Stimulated activated CD4-positive, alpha-beta T cell treated with anti-CD3 and anti-CD28 coated beads, Interleukin-2, amount 100 ng/mL, for 4 hours (primary cell): ENCODE measurements around the gene GSTK1.
"Not testable (repeated sequence)": the region's sequence is repeated elsewhere in the genome, so short reads cannot be mapped to it uniquely, and the experiment has no call there.

Experiments used
- DNase-seq: peaks from one replicate; pipeline ENCODE4 v3.0.0-alpha.2; 2020; ENCODE audit warnings: low read depth

The GSTK1 gene

DNA sequence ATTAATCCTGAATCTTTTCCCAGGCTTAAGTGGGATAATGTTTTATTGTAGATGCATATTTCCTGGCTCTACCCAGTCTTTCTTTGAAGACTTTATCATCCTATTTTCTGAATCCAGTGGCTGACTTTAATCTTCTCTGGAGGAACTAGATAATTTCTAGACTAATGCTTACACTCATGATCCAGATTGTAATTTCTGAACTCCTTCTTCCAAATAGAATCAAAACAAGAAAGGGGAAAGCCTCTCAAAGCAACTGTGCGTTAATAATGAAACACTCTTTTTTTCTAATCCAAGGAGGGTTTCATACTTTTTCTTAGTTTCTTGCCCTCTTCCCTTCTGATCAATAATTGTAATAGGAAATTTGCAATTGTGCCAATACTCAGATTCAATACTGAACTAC is 8.0 kb downstream of the GSTK1 start:
- no peak for DNase-seq

DNA sequence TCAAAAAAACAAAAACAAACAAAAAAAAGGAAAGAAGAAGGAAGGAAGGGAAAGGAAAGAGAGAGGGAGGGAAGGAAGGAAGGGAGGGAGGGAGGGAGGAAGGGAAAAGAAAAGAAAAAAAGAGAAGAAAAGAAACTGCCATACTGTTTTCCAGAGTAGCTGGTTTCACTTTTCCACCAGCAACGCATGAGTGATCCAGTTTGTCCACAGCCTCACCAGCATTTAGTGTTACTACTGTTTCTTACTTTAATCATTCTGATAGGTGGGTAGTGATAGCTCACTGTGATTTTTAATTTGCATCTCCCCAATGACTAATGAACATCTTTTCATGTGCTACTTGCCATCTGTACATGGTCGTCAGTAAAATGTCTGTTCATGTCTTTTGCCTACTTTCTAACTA is 9.6 kb downstream of the GSTK1 start:
- no peak for DNase-seq

DNA sequence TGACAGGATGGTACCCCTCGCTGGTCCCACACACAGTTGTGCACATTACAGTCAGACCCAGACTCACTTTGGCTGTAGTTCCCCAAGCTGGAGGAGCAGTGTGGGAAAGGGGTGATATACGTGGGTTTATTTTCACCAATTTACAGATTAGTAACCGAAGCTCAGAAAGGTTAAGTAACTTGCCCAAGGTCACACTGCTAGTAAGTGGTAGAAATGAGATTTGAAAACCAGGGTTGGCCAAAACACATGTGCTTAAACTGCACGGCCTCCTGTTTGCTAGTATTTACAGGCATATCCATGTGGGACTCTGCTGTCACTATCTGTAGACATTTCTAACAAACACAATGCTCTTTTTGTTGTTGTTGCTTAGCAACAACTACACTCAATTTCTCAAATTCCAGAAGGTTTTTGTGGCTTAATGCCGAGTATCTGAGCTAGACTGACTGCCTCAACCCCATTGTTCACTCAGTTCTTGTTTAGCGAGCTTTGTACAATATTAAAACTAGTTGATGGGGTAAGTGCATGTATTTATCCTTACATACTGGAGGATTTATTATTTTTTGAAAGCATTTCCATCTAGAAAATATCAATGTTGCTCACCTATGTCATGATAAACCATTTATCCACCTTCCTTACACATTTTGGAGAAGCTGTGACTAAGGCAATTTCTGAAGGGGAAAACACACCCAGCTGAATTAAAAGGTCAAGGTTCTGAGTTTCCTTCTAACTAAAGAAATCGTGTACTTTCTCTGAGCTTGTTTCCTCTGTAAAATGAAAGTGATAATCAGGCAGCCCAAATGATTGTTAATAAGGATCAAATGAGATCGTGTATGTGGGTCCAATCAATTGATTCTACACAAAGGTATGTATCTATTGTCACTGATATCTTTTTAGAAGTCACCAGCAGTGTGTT is 16.2 kb downstream of the GSTK1 start:
- no peak for DNase-seq

DNA sequence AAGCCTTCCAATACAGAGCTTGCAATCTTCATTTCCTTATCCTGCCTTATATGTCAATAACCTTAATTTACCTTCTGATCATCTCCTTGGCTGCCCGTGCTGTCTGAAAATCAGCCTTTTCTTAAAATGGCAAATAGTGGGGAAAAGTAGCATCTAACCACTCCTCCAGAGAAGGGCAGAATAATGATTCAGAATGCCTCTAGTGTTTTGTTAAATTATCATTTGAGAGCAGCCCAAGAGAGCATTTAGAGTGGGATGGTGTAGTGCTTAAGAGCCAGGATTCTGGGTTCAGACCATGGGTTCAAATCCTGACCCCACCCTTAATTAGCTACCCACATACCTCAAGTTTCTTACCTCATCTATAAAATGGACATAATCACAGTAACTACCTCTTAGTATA is 16.9 kb downstream of the GSTK1 start:
- DNase-seq = no peak

GRCh38 chr7:143280566-143280965 is 17.3 kb downstream of the GSTK1 start:
- no peak for DNase-seq

GRCh38 chr7:143281529-143281928 is 18.3 kb downstream of the GSTK1 start:
- no peak for DNase-seq

DNA sequence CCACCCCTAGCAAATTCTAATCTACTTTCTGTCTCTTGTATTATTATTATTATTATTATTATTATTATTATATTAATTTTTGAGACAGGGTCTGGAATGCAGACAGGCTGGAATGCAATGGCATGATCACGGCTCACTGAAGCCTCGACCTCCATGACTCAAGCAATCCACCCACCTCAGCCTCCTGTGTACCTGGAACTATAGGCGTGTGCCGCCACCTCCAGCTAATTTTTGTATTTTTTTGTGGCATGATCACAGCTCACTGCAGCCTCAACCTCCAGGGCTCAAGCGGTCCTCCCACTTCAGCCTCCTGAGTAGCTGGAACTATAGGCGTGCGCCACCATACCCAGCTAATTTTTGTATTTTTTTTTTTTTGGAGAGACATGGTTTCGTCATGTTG is 18.9 kb downstream of the GSTK1 start:
- DNase-seq = no peak

DNA sequence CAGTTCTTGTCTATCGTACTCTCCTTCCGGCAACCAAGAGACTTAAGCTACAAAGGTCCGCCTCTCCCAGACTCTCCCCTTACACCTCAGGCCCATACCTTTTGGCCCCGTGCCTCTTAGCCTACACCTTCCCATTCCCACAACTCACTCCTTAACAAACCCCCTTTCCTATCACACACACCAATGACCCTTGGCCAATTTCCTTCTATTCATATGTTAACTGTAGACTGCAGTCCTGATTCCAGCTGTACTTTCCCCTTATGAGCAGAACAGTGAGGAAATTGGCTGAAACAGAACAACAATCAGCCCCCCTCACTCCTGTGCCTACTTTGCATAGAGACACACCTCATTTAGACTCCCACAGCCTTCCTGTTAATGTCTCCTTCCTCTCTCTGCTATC is 20.1 kb downstream of the GSTK1 start:
- DNase-seq = no peak

DNA sequence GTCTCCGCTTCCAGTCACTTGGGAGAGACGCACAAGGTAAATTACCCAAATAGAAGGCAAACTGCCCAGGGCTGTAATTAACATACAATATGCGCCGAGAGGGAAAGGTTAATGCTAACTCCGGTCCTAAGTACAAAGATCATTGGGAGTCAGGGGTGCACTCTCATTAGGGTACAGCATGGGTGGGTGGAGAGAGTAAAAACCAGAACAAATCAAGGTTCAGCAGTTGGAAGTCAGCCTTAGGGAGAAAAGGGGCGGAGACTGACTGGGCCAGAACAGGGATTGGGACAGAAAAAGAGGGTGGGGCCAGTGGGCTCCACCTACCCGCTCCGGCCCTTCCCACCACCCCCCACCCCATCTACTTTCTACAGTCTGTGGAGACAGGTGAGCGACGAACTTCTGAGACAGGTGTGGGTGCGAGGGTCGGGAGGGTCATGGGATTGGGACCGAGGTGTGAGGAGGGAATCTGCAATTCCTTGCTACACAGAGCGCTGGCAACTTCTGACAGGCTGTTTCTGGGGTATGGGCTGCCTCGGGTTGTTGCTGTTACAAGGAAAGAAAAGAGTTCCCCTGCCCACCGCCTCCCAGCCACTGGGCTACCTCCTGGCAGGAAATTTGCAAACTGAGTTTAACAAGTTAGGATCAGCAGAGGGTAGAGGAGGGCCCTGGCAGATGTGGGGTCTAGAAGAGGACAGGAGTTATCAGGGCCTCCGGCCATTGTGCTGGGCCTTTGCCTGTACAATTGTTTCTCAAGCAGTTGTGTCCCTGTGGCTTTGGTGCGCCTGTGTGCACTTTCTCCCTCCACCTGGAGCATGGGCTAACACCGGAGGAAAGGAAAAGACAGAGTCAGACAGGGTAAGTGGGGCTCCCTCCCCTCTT is 21.6 kb downstream of the GSTK1 start, which contains the start of gene TMEM139:
TMEM139 (plus strand) TSS at position 368 of the 879 bp plus-strand sequence. CDS start 1,000 bp downstream, outside the sequence.
- no peak for DNase-seq

DNA sequence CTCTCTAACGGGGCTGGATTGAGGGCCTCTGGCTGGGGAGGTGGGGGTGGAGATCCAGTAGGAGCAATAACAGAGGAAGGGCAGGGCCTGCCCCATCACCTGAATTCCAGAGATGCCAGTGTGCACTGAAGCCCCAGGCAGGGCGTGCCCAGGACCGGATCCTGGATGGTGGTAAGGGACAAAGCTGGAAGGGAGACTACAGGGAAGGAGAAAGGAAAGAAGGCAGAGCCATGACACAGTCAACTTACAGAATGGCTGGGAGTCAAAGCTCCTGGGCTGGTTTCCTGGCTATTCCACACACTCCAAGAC is 22.2 kb downstream of the GSTK1 start:
- DNase-seq = no peak

GRCh38 chr7:143285806-143286521 is 22.7 kb downstream of the GSTK1 start:
- DNase-seq = no peak

- DNase-seq = no peak
Measured at GRCh38 chr7:143286522-143286890, 23.3 kb downstream of the GSTK1 start.

- DNase-seq = no peak
Measured at GRCh38 chr7:143287339-143287934, 24.2 kb downstream of the GSTK1 start.

DNA sequence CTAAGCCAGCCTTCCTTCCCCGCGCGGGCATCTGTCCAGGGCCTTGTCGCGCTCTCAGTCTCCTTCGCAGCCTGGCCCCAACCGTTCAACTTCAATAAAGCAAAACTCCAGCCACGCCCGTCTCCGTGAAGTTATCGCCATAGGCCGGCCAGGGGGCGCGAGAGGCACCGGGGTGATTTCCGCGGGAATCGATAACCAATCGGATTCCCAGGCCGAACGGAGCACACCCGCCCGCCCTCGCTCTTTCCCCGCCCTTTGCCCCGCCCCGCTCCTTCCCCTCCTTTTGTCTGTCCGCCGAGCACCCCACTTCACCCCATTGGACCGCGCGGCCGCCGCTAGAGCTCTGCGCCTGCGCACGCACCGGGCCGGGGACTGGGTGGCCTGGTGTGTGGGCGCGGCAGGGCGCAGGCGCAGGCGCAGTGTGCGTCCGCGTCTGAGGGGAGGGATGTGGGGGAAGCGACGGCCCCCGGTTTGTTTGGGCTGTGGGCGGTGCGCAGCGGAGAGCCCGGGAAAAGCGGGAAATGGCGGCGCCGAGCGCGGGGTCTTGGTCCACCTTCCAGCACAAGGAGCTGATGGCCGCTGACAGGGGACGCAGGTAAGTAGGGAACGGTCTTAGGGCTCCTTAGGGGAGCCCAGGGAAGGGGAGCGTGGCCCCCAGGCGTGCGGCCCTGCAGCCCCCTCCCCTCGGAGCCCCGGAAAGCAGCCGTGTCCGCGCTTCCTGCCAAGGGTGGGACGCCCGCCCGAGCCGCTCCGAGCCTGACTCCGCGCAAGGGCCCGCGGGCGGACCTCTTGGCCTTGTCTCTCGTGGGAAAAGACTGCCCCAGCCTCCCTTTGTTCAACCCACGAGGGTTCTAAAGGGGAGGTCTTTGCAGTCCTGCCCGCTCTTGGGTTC is 24.9 kb downstream of the GSTK1 start, which contains the start of gene CASP2:
CASP2 (plus strand) TSS at position 417 of the 892 bp plus-strand sequence; CDS start at position 522, 105 bp downstream.
- peak; percentile 98 for DNase-seq

DNA sequence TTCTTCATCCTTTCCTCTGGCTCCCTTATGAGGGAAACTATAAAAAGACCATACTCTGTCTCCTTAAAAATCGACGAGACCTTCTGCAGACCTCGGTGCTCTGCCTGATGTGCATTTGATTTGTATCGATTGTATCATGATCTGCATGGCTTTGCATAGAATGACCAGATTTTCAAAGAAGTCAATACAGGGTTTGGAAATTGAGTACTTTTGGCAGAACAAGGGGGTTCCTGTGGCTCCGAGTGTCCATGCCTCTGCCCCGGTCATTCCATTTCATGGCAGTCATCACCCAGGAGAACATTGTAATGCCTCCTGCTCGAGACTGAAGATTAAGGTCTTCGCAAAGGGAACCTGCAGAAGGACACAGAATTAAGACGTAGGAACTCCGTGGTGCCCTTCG is 25.6 kb downstream of the GSTK1 start:
- no peak for DNase-seq

DNA sequence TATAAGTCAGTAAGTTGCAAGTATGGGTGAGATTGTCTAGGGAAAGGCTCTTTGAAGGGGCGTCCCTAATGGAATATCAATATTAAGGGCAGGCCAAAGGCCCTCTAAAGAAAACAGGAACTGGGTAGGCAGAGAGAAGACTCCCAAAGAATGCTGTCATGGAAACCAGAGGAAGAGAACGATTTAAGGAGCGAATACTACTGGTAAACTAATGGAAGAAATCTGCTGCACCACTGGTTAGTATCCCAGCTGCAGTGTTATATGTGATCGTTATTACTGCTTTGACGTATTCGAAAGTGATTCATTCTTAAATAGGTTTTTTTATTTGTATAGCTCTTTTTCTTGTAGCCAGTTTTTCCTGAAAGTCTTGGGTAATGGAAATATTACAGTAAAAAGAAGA is 26.2 kb downstream of the GSTK1 start:
- DNase-seq = no peak

- not testable (repeated sequence) for DNase-seq
Measured at GRCh38 chr7:143289888-143290287, 26.6 kb downstream of the GSTK1 start.

DNA sequence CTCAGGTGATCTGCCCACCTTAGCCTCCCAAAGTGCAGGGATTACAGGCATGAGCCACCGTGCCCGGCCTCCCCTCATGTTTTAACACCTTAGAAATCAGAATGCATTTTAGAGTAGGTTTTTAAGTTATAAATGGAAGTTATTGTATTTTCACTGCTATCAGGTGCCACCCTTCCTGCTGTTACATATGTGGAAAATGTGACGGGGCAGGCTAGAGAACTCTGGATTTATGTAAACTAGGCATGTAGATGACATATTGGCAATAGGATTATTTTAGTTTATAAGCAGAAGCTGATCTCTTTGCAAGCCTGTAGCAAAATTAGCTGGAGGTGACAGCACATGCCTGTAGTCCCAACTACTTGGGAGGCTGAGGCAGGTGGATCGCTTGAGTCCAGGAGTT is 27.1 kb downstream of the GSTK1 start:
- no peak for DNase-seq

DNA sequence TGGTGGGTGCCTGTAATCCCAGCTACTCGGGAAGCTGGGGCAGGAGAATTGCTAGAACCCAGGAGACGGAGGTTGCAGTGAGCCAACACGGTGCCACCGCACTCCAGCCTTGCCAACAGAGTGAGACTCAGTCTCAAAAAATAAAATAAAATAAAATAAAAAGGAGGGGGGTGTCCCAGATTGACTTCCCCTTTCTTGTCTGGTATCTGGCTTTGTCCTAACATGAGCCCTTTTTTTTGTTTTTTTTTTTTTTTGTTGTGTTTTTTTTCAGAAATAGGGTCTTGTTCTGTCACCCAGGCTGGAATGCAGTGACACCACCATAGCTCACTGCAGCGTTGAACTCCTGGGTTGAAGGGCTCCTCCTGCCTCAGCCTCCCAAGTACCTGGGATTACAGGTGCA is 29.6 kb downstream of the GSTK1 start:
- no peak for DNase-seq

GRCh38 chr7:143295870-143296269 is 32.6 kb downstream of the GSTK1 start:
- no peak for DNase-seq

DNA sequence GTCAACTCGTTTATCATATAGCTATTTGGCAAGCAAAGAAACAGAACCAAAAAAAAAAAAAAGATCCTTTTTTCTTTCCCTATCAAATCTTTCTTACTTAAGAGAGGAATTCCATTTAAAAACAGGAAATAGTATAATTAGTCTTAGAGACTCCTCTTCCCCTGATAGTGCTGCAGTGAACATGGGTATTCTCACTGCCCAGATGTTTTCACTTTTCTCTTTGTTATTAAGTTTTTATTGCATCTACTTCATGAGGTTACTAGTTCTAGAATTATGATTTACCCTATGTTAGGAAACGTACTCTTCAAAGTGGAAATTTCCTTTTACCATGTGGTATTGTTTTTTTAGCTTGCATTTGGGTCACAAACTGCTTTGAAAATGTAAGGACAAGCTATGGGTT is 33.4 kb downstream of the GSTK1 start:
- no peak for DNase-seq
